ENCODE data around the gene OCA2. TPM values are rescaled to one million over a fixed set of nuclear protein-coding genes. Genes with fewer than 3 reads are reported as not detected.

OCA2 gene
- polyA plus RNA-seq, 1 experiment: not detected

DNA sequence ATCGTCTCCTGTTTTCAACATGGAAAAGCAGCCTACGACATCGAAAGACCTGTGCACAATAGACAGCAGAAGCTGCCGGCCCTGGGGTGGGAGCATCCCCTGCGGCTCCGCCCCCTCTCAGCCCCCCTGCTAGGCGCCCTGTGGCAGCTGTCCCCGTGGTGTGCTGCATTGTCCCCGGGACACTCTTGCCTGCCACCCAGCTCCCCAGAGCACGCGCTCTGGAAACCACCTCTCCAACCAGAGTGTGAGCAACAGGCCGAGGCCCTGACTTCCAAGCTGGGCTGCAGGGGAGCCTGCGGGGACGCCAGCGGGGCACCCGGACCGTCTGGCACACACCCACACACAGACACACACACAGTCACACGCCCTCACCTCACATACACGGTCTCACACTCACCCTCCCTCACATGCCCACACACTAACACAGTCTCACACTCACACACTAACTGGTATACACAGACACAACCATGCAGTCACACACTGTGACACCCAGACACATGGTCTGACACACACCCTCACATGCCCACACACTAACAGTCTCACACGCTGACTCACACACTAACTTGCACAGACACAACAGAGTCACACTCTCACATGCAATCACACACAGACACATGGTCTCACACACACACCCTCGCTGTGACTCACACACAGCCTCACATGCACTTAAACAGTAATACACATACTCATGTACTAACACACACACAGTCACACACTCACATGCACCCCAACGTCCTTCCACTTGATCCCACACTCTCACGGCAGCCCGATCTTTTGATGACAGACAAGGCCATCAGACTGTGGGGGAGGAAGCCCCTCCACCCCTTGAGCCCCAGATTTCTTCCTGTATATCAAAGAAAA is 94.7 kb downstream of the OCA2 start:
- TF ChIP-seq, protein P1, sequence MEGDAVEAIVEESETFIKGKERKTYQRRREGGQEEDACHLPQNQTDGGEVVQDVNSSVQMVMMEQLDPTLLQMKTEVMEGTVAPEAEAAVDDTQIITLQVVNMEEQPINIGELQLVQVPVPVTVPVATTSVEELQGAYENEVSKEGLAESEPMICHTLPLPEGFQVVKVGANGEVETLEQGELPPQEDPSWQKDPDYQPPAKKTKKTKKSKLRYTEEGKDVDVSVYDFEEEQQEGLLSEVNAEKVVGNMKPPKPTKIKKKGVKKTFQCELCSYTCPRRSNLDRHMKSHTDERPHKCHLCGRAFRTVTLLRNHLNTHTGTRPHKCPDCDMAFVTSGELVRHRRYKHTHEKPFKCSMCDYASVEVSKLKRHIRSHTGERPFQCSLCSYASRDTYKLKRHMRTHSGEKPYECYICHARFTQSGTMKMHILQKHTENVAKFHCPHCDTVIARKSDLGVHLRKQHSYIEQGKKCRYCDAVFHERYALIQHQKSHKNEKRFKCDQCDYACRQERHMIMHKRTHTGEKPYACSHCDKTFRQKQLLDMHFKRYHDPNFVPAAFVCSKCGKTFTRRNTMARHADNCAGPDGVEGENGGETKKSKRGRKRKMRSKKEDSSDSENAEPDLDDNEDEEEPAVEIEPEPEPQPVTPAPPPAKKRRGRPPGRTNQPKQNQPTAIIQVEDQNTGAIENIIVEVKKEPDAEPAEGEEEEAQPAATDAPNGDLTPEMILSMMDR (IDR thresholded peaks at IDR 0.05; ENCODE audit: low read depth, low read length): no peak
- ChIA-PET POLR2A (no interaction called here), CTCF (no interaction called here)
- no peak for DNase-seq (ENCODE audit: low read depth, low spot score)
- H3K27ac ChIP-seq (ENCODE audit: low read depth, low read length): no peak overlapping the region
- no peaks in the 10 kb centered on the region for H3K27me3 ChIP-seq (ENCODE audit: control insufficient read depth, insufficient read depth, low read length)
- no peak overlapping the region for H3K4me3 ChIP-seq (ENCODE audit: low read depth, low read length)
- peaks cover 34% of the 10 kb centered on the region for H3K9me3 ChIP-seq (ENCODE audit: control insufficient read depth, insufficient read depth, low read length)

DNA sequence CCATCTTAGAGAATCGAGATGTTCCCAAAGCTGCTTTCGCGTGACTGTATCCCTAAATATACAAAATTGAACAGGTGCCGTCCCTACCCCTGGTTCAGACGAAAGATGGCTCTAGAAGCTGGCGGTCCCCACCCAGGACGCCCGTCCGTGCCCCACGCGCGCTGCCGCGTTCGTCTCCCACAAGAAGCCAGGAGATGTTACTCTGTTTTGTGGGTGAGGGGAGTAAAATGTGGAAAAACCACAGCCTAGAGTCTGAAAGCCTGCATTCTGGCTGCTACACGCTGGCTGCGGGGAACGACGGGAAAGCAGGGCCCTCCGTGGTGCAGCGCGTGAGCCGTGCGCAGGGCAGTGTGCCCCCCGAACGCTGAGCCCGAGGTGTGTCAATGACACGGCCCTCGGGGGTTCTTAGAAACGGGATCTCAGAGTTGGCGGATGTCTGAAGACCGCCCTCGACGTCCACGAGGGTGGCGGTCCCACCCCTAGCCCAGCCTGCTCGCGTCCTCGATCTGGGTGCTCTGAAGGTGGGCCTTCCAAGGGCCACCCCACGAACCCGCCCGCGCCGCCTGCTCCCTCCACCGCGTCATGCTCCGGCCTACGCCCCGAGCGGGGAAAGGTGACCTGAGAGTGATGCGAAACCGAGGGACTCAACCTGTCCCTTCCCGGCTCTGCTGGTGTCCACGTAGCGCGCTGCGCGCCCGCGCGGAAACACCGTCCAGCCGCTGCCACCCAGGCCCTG is 95.6 kb downstream of the OCA2 start:
- CTCF ChIA-PET: no interaction called here
- POLR2A ChIA-PET: no interaction called here
- no peak for DNase-seq (ENCODE audit: low read depth, low spot score)
- H3K27me3 ChIP-seq (ENCODE audit: control insufficient read depth, insufficient read depth, low read length): no peaks in the 10 kb centered on the region
- TF ChIP-seq, protein P1 (IDR thresholded peaks at IDR 0.05; ENCODE audit: low read depth, low read length): no peak
- peaks cover 34% of the 10 kb centered on the region for H3K9me3 ChIP-seq (ENCODE audit: control insufficient read depth, insufficient read depth, low read length)
- H3K27ac ChIP-seq (ENCODE audit: low read depth, low read length): no peak overlapping the region
- no peak overlapping the region for H3K4me3 ChIP-seq (ENCODE audit: low read depth, low read length)

DNA sequence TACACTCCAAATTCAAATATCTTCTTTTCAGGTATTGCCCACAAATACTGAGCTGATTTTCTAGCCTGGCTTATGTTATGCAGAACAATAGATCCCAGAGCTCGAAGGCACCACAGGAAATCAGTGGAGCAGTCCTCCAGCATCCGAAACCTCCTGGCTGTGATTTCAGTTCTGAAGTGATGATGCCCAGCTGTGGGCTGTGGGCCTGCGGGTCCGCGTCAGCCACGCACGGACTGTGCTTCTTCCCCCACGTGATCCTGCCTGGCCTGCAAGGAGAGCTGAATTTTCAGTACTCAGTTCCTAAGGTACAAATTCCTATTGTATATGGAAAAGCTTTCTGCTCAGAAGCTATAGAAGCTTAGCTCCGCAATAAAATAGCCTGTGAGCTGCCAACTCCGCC is 96.2 kb downstream of the OCA2 start:
- Histone ChIP-seq H3K27me3 (ENCODE audit: control insufficient read depth, insufficient read depth, low read length) (no peaks in the 10 kb centered on the region), H3K4me3 (ENCODE audit: low read depth, low read length) (no peak overlapping the region), H3K9me3 (ENCODE audit: control insufficient read depth, insufficient read depth, low read length) (peaks cover 34% of the 10 kb centered on the region), H3K27ac (ENCODE audit: low read depth, low read length) (no peak overlapping the region)
- POLR2A ChIA-PET: no interaction called here
- DNase-seq (ENCODE audit: low read depth, low spot score): no peak
- CTCF ChIA-PET: no interaction called here
- TF ChIP-seq, protein P1 (IDR thresholded peaks at IDR 0.05; ENCODE audit: low read depth, low read length): no peak

DNA sequence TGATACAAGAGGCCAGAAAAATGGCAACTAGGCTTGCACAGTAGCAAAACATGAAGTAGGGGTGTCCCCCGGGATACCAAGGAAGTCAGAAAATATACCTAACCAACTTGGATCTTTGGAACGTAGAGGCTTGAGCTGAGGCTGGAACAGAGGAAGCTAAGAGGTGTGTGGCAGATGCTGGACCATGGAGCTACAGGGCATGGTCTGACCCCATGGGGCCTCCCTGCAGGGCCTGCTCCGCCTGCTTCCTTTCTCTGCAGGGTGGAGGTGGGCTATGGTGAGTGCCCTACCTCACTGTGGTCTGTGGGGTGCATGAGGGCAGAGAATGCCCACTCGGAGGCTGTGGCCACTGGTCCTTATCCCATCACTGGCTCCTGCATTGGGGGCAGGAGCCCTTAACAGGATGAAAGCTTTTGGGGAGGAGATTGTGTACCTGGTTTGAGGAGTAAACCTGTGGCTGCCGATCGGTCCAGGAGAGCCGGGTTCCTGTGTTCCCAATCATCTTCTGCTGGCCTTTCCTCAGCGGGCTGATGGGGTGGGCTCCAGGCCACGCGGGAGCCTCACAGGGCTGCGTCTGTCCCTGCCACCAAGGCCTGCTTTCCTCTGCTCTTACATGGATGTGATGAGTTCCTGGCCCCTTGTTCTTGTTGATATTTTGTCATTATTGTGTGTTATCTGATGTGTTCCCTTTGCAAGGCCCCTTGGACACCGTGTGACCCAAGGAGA is 96.8 kb downstream of the OCA2 start:
- DNase-seq (ENCODE audit: low read depth, low spot score): no peak
- CTCF ChIA-PET: no interaction called here
- no peak overlapping the region for H3K27ac ChIP-seq (ENCODE audit: low read depth, low read length)
- no peaks in the 10 kb centered on the region for H3K27me3 ChIP-seq (ENCODE audit: control insufficient read depth, insufficient read depth, low read length)
- TF ChIP-seq, protein P1 (IDR thresholded peaks at IDR 0.05; ENCODE audit: low read depth, low read length): no peak
- H3K9me3 ChIP-seq (ENCODE audit: control insufficient read depth, insufficient read depth, low read length): peaks cover 34% of the 10 kb centered on the region
- H3K4me3 ChIP-seq (ENCODE audit: low read depth, low read length): no peak overlapping the region
- POLR2A ChIA-PET: no interaction called here
